H1 (cell line): ENCODE measurements around the gene GRAMD4. TPM values are rescaled to one million over a fixed set of nuclear protein-coding genes. Genes with fewer than 3 reads are reported as not detected.
A peak's percentile ranks its signal among the peaks of the same experiment; 100 is the strongest.

Source experiments
- CTCF ChIA-PET: fragments of 300-600 bp; sonication (Branson Sonifier 250); formaldehyde crosslinking; loops from one replicate; lab custom pipeline; 2021; ENCODE audit not compliant: partially characterized antibody; lab: Charles Lee
- POLR2A ChIA-PET: fragments of 300-600 bp; sonication (Branson Sonifier 250); formaldehyde crosslinking; loops from one replicate; lab custom pipeline; 2021; ENCODE audit warnings: inconsistent platforms; ENCODE audit not compliant: partially characterized antibody; lab: Charles Lee
- DNase-seq, 2 experiments: peaks; one replicate each; pipeline versions ENCODE4 v3.0.0 to v3.0.0-alpha.2; 2010 to 2022; ENCODE audit warnings: low spot score in 2 of 2, low read depth in 1 of 2, mixed read lengths in 1 of 2
- FAIRE-seq: peaks from 2 replicates; lab custom pipeline; 2011; peaks lifted over from hg19 to GRCh38; lab: Jason Lieb, UNC
- H2AFZ ChIP-seq: 2 replicates; pipeline ENCODE4 v1.8.1; 2012; ENCODE audit warnings: low read length, inconsistent platforms
- H2AK5ac ChIP-seq: 2 replicates; pipeline ENCODE4 v1.6.1; 2013; ENCODE audit warnings: low read depth, low read length
- H2BK120ac ChIP-seq: replicated peaks from 2 replicates; pipeline ENCODE3; 2013; ENCODE audit warnings: low read depth, low read length, inconsistent platforms
- H2BK12ac ChIP-seq: 2 replicates; pipeline ENCODE4 v1.6.1; 2013; ENCODE audit warnings: low read depth, low read length
- H2BK15ac ChIP-seq: 2 replicates; pipeline ENCODE4 v1.6.1; 2013; ENCODE audit warnings: low read length
- H2BK20ac ChIP-seq: 2 replicates; pipeline ENCODE4 v1.6.1; 2013; ENCODE audit warnings: low read length
- H2BK5ac ChIP-seq: 2 replicates; pipeline ENCODE4 v1.6.1; 2013; ENCODE audit warnings: low read depth, low read length
- H3K14ac ChIP-seq: 2 replicates; pipeline ENCODE4 v1.6.1; 2013; ENCODE audit warnings: inconsistent platforms; ENCODE audit not compliant: insufficient read length
- H3K18ac ChIP-seq: 2 replicates; pipeline ENCODE4 v1.6.1; 2013; ENCODE audit warnings: low read length; ENCODE audit errors: extremely low read depth
- H3K23ac ChIP-seq: 2 replicates; pipeline ENCODE4 v1.6.1; 2013; ENCODE audit warnings: inconsistent platforms; ENCODE audit not compliant: insufficient read length
- H3K23me2 ChIP-seq: 2 replicates; pipeline ENCODE4 v1.6.1; 2013; ENCODE audit warnings: low read depth, low read length
- H3K27ac ChIP-seq: 2 replicates; pipeline ENCODE4 v1.6.1; 2011; ENCODE audit warnings: low read depth, low read length, inconsistent platforms
- H3K27me3 ChIP-seq, 4 experiments: replicated peaks in 1 of 4; 1 replicate in 1 of 4; 2 replicates in 3 of 4; pipeline versions ENCODE4 v1.6.1 to v1.8.1; 2011 to 2013; ENCODE audit warnings: low read length in 3 of 4, mild to moderate bottlenecking in 3 of 4, inconsistent platforms in 2 of 4, mixed read lengths in 2 of 4, moderate library complexity in 1 of 4; ENCODE audit not compliant: control insufficient read depth in 3 of 4, insufficient read depth in 3 of 4; ENCODE audit errors: extremely low read depth in 1 of 4
- H3K36me3 ChIP-seq, 4 experiments: 2 replicates each; pipeline versions ENCODE4 v1.6.1 to v1.8.1; 2011 to 2013; ENCODE audit warnings: mild to moderate bottlenecking in 4 of 4, low read length in 3 of 4, moderate library complexity in 2 of 4, control low read depth in 1 of 4, inconsistent platforms in 1 of 4; ENCODE audit not compliant: insufficient read depth in 4 of 4, control insufficient read depth in 2 of 4
- H3K4ac ChIP-seq: replicated peaks from 2 replicates; pipeline ENCODE3; 2013; ENCODE audit warnings: low read length, low read depth, mixed read lengths, inconsistent platforms; ENCODE audit not compliant: insufficient read length
- H3K4me1 ChIP-seq, 4 experiments: replicated peaks in 1 of 4; 1 replicate in 1 of 4; 2 replicates in 3 of 4; pipeline versions ENCODE4 v1.6.1 to v1.8.1; 2011 to 2013; ENCODE audit warnings: low read length in 3 of 4, inconsistent platforms in 2 of 4, mixed read lengths in 1 of 4; ENCODE audit not compliant: insufficient read depth in 4 of 4, control insufficient read depth in 3 of 4
- H3K4me2 ChIP-seq, 2 experiments: 2 replicates each; pipeline versions ENCODE4 v1.6.1 to v1.8.1; 2011 to 2013; ENCODE audit warnings: low read depth in 2 of 2, low read length in 2 of 2, control low read depth in 1 of 2, inconsistent platforms in 1 of 2, mild to moderate bottlenecking in 1 of 2; ENCODE audit not compliant: insufficient read depth in 1 of 2
- H3K4me3 ChIP-seq, 4 experiments: fragments of 200-600, 300-600 bp in 1 of 4; sonication (generic), shearing (Covaris generic), sonication (Bioruptor Twin) in 1 of 4; 2 replicates each; pipeline versions ENCODE4 v1.5.1 to v1.8.1; 2011 to 2016; ENCODE audit warnings: low read length in 4 of 4, low read depth in 3 of 4, control low read depth in 2 of 4, inconsistent platforms in 2 of 4, mild to moderate bottlenecking in 2 of 4, mixed read lengths in 1 of 4, moderate library complexity in 1 of 4; ENCODE audit not compliant: insufficient read depth in 2 of 4; ENCODE audit errors: extremely low read depth in 1 of 4
- H3K56ac ChIP-seq: replicated peaks from 2 replicates; pipeline ENCODE3; 2013; ENCODE audit warnings: low read depth, mild to moderate bottlenecking, mixed read lengths, low read length, inconsistent platforms; ENCODE audit not compliant: insufficient read length
- H3K79me1 ChIP-seq: 2 replicates; pipeline ENCODE4 v1.6.1; 2013; ENCODE audit warnings: low read depth, low read length, control low read depth
- H3K79me2 ChIP-seq, 2 experiments: 2 replicates each; pipeline versions ENCODE4 v1.6.1 to v1.8.1; 2012 to 2013; ENCODE audit warnings: low read length in 2 of 2, mild to moderate bottlenecking in 2 of 2, inconsistent platforms in 1 of 2; ENCODE audit not compliant: insufficient read depth in 2 of 2, control insufficient read depth in 1 of 2
- H3K9ac ChIP-seq, 4 experiments: replicated peaks in 1 of 4; 1 replicate in 1 of 4; 2 replicates in 3 of 4; pipeline versions ENCODE4 v1.6.1 to v1.8.1; 2011 to 2013; ENCODE audit warnings: low read depth in 3 of 4, low read length in 3 of 4, control low read depth in 2 of 4, mild to moderate bottlenecking in 2 of 4, moderate library complexity in 2 of 4, inconsistent platforms in 1 of 4; ENCODE audit errors: extremely low read depth in 1 of 4
- H3K9me3 ChIP-seq, 2 experiments: 2 replicates each; pipeline versions ENCODE4 v1.6.1 to v1.8.1; 2012 to 2013; ENCODE audit warnings: mild to moderate bottlenecking in 2 of 2, moderate library complexity in 2 of 2, control low read depth in 1 of 2, inconsistent platforms in 1 of 2, low read depth in 1 of 2, low read length in 1 of 2, mixed read lengths in 1 of 2; ENCODE audit not compliant: insufficient read depth in 2 of 2
- H4K20me1 ChIP-seq, 2 experiments: replicated peaks in 1 of 2; 2 replicates each; pipeline versions ENCODE3 to v1.8.1; 2011 to 2013; ENCODE audit warnings: inconsistent platforms in 2 of 2, low read length in 2 of 2, mild to moderate bottlenecking in 1 of 2; ENCODE audit not compliant: insufficient read depth in 2 of 2, control insufficient read depth in 1 of 2
- H4K5ac ChIP-seq: 2 replicates; pipeline ENCODE4 v1.6.1; 2013; ENCODE audit warnings: low read length, low read depth, mixed read lengths, inconsistent platforms; ENCODE audit not compliant: insufficient read length
- H4K8ac ChIP-seq: 2 replicates; pipeline ENCODE4 v1.8.0; 2013; ENCODE audit warnings: mild to moderate bottlenecking, moderate library complexity, low read length, inconsistent platforms; ENCODE audit not compliant: insufficient read depth; ENCODE audit errors: extremely low read depth
- H4K91ac ChIP-seq: replicated peaks from 2 replicates; pipeline ENCODE3; 2013; ENCODE audit warnings: low read length, mixed read lengths, inconsistent platforms; ENCODE audit not compliant: insufficient read length
- ATF3 ChIP-seq: IDR thresholded peaks from 2 replicates; pipeline ENCODE4 v1.6.1; 2011; ENCODE audit warnings: low read depth, mild to moderate bottlenecking, low read length; ENCODE audit not compliant: insufficient read depth
- BACH1 ChIP-seq: IDR thresholded peaks from 2 replicates; pipeline ENCODE4 v1.6.1; 2012; ENCODE audit warnings: low read length, improper control_type of control experiment
- CTCF ChIP-seq, 3 experiments: IDR thresholded peaks; 1 replicate in 2 of 3; 2 replicates in 1 of 3; pipeline versions ENCODE4 v1.5.1 to v1.6.1; 2011; ENCODE audit warnings: low read length in 3 of 3, mild to moderate bottlenecking in 3 of 3, inconsistent platforms in 2 of 3, low read depth in 1 of 3, moderate library complexity in 1 of 3; ENCODE audit not compliant: insufficient read depth in 1 of 3; ENCODE audit errors: control extremely low read depth in 1 of 3
- KDM5A ChIP-seq: fragments of 200-600 bp; IDR thresholded peaks from 2 replicates; pipeline ENCODE4 v1.7.1; 2012; ENCODE audit warnings: mild to moderate bottlenecking, low read length, inconsistent platforms, mixed read lengths
- NANOG ChIP-seq: IDR thresholded peaks from 2 replicates; pipeline ENCODE4 v1.6.1; 2011; ENCODE audit warnings: low read length, low read depth, mild to moderate bottlenecking, inconsistent platforms; ENCODE audit not compliant: insufficient read depth, poor library complexity, severe bottlenecking
- RBBP5 ChIP-seq: IDR thresholded peaks from 2 replicates; pipeline ENCODE4 v1.7.1; 2012; ENCODE audit warnings: low read depth, mild to moderate bottlenecking, inconsistent platforms, low read length, moderate library complexity, borderline replicate concordance
- SIX5 ChIP-seq: IDR thresholded peaks from 2 replicates; pipeline ENCODE4 v1.6.1; 2011; ENCODE audit warnings: mild to moderate bottlenecking, low read depth, low read length
- SP2 ChIP-seq: IDR thresholded peaks from 2 replicates; pipeline ENCODE4 v1.6.1; 2012; ENCODE audit warnings: mild to moderate bottlenecking, low read length, inconsistent platforms
- TAF7 ChIP-seq: optimal IDR thresholded peaks from 2 replicates; pipeline ENCODE3; 2011; ENCODE audit warnings: low read depth, mild to moderate bottlenecking, inconsistent platforms, low read length, moderate library complexity, borderline replicate concordance
- YY1 ChIP-seq: IDR thresholded peaks from 2 replicates; pipeline ENCODE4 v1.6.1; 2011; ENCODE audit warnings: low read depth, mild to moderate bottlenecking, low read length
- WGBS, 2 experiments: shearing (Covaris generic) in 1 of 2; methylation state at CpG; one replicate each; pipeline versions ENCODE4 v1.1.6 to v1.1.7; 2013 to 2015; ENCODE audit warnings: low lambda C conversion rate in 2 of 2, mixed read lengths in 2 of 2, inconsistent platforms in 1 of 2, low coverage in 1 of 2, missing lambda C conversion rate in 1 of 2; ENCODE audit not compliant: insufficient replicate concordance in 2 of 2, insufficient coverage in 1 of 2, insufficient read length in 1 of 2; ENCODE audit errors: extremely low coverage in 1 of 2, missing lambda C conversion rate in 1 of 2; 5-methylcytosine and 5-hydroxymethylcytosine counted together
- polyA plus RNA-seq, 7 experiments: library from polyadenylated mRNA; depleted of rRNA in 3 of 7; stranded (reverse) in 5 of 7; unstranded in 2 of 7; fragments of >200 nt in 5 of 7; fragments of 200-250 nt in 2 of 7; gene quantifications; 1 replicate in 5 of 7; 2 replicates in 1 of 7; 4 replicates in 1 of 7; pipeline versions ENCODE4 v1.2.1 to v1.2.3, GENCODE V29; 2011 to 2013; ENCODE audit warnings: missing spikeins in 2 of 7, mixed read lengths in 2 of 7
- total RNA-seq: library from RNA; stranded (reverse); fragmentation: NEBNext Ultra II Directional; extraction: Animal tissue kit (Norgen Biotek cat#: 25700); gene quantifications from 2 replicates; pipeline ENCODE4 v1.2.1, GENCODE V29; 2021

The GRAMD4 gene
- total and polyA plus RNA-seq, 2 of the 8 experiments (the other 6 are each of a cell fraction or from before 2014, with no cell fraction given), result 7.9 to 25.6 TPM

- WGBS, 2 experiments, result 81% methylated on average over 10 of the region's 11 CpGs; no CpG with 5 or more reads in 1 of the 2 experiments
- Histone ChIP-seq H2BK15ac (no peak overlapping the region), H2BK5ac (no peak overlapping the region), H3K27me3 (no peaks in the 10 kb centered on the region), H3K18ac (no peak overlapping the region), H3K23me2 (0 out of 2 replicates have a peak, but pooled peaks cover 1% of the 10 kb centered on the region), H3K79me1 (peaks cover 6% of the 10 kb centered on the region; the same call in 1 of the 2 replicates), H3K23ac (no peak overlapping the region), H2BK12ac (0 out of 2 replicates have a peak overlapping the region, but pooled peaks have one; percentile 50), H2BK20ac (no peak overlapping the region), H3K4me3 (no peak overlapping the region), H3K4me2 (no peak overlapping the region), H2AFZ (no peak overlapping the region), H3K36me3 (no peaks in the 10 kb centered on the region), H2BK120ac (no peak overlapping the region), H4K8ac (peak overlapping the region; percentile 25; the same call in 1 of the 2 replicates), H3K4ac (no peak overlapping the region), H3K14ac (no peak overlapping the region), H3K9ac (no peak overlapping the region), H2AK5ac (no peak overlapping the region), H3K27ac (no peak overlapping the region), H3K79me2 (no peaks in the 10 kb centered on the region; a peak in 1 of 4 replicates), H4K5ac (no peak overlapping the region), H4K91ac (no peak overlapping the region), H4K20me1 (peaks cover 1 to 11% of the 10 kb centered on the region in 2 experiments), H3K4me1 (peaks cover 0 to 21% (median 13%) of the 10 kb centered on the region in 4 experiments; a peak in 6 of 7 replicates), H3K9me3 (no peaks in the 10 kb centered on the region), H3K56ac (no peak overlapping the region)
- no peak for DNase-seq
- CTCF ChIA-PET, result interaction anchor here (0.9 to 3.3 kb wide), 5 partner anchors 9 to 91 kb away, joined by 3 to 15 read pairs (median 4); no protein-coding TSS in a partner anchor
- FAIRE-seq, result no peak
- POLR2A ChIA-PET, result interaction anchor here (0.9 to 1.5 kb wide), 2 partner anchors 9 to 18 kb away, joined by 4 to 5 read pairs; no protein-coding TSS in a partner anchor
- TF ChIP-seq TAF7 (no peak), CTCF (IDR thresholded peaks at IDR 0.05; ENCODE audit: control extremely low read depth in 1 of 3, insufficient read depth in 1 of 3, low read depth in 1 of 3, low read length in 3 of 3) (no peak), YY1 (no peak), RBBP5 (no peak), BACH1 (no peak), SIX5 (no peak), ATF3 (no peak), NANOG (no peak), SP2 (no peak), KDM5A (no peak)
Observed at GRCh38 chr22:46590334-46590733, 29.9 kb upstream of the GRAMD4 start.
